HG03097 (cell line): ENCODE results near the gene CDK5RAP1.

Experiments used
- ATAC-seq: cut with Tn5 transposase; IDR thresholded peaks from one replicate; pipeline ENCODE4 v1.9.1; 2021; ENCODE audit not compliant: unreplicated experiment, low FRiP score

Gene CDK5RAP1

GRCh38 chr20:33309631-33310030 lies 91.7 kb downstream of the CDK5RAP1 start:
- ATAC-seq, result no peak
